Measurements from ENCODE around the gene SRI. TPM values are rescaled to one million over a fixed set of nuclear protein-coding genes. Genes with fewer than 3 reads are reported as not detected.

Gene SRI
- total and polyA plus RNA-seq, 2 experiments from 2014 or later, result 116 to 228 TPM

DNA sequence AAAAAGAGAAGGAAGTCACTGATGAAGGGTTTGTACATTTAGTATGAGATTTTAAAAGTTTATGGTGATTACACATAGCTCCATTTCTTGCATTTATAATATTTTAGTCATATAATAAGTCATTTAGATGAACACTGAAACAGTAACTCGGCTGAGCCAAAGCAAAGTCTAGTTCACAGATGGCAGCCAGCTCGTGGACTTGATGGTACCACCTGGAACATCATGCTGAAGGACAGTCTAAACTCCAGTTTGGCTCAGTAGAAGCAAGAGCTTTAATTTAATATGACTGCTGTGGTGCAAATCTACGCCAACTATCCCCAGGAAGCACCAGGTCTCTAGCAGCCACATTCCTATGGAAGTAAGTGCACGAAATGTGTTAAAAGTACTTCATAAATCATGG is 16.4 kb downstream of the SRI start:
- Histone ChIP-seq H3K27ac (no peak overlapping the region), H3K27me3 (no peaks in the 10 kb centered on the region), H2AFZ (no peak overlapping the region), H3K36me3 (replicated peaks; ENCODE audit: insufficient read depth, low read depth) (no peaks in the 10 kb centered on the region), H4K20me1 (ENCODE audit: insufficient read depth, poor library complexity, severe bottlenecking) (no peaks in the 10 kb centered on the region), H3K9me3 (ENCODE audit: low read depth) (no peaks in the 10 kb centered on the region), H3K4me1 (ENCODE audit: insufficient read depth) (no peaks in the 10 kb centered on the region), H3K4me3 (no peak overlapping the region), H3K9me2 (replicated peaks; ENCODE audit: insufficient read depth) (no peaks in the 10 kb centered on the region), H3K4me2 (no peak overlapping the region), H3K79me2 (no peaks in the 10 kb centered on the region)
- no peak for DNase-seq (ENCODE audit: low spot score)
- TF ChIP-seq, protein P1, sequence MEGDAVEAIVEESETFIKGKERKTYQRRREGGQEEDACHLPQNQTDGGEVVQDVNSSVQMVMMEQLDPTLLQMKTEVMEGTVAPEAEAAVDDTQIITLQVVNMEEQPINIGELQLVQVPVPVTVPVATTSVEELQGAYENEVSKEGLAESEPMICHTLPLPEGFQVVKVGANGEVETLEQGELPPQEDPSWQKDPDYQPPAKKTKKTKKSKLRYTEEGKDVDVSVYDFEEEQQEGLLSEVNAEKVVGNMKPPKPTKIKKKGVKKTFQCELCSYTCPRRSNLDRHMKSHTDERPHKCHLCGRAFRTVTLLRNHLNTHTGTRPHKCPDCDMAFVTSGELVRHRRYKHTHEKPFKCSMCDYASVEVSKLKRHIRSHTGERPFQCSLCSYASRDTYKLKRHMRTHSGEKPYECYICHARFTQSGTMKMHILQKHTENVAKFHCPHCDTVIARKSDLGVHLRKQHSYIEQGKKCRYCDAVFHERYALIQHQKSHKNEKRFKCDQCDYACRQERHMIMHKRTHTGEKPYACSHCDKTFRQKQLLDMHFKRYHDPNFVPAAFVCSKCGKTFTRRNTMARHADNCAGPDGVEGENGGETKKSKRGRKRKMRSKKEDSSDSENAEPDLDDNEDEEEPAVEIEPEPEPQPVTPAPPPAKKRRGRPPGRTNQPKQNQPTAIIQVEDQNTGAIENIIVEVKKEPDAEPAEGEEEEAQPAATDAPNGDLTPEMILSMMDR (IDR thresholded peaks at IDR 0.05; ENCODE audit: poor library complexity), result no peak
- WGBS (ENCODE audit: low lambda C conversion rate, missing lambda C conversion rate), result over 99% methylated on average over 4 of the region's 4 CpGs

DNA sequence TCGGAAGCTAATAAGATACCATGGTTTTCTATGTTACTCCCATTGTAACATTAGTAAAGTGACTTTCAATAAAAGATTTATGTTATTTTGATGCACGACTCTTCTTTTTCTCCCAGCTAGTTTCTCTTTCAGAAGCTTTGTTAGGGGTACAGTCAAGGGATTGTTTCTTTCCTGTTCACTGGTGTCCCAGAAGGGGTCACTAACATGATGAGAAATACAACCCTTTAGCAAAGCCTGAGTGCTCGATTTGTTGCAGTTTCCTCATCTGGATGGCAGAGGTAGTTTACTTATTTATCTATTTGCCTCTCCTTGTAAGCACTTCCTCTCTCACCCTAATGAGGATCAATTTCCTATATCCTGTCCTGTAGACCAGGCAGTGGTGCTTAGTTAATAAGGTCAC is 17.0 kb downstream of the SRI start:
- H3K36me3 ChIP-seq (replicated peaks; ENCODE audit: insufficient read depth, low read depth), result no peaks in the 10 kb centered on the region
- no peak overlapping the region for H3K4me3 ChIP-seq
- 88% methylated on average over 3 of the region's 3 CpGs for WGBS (ENCODE audit: low lambda C conversion rate, missing lambda C conversion rate)

DNA sequence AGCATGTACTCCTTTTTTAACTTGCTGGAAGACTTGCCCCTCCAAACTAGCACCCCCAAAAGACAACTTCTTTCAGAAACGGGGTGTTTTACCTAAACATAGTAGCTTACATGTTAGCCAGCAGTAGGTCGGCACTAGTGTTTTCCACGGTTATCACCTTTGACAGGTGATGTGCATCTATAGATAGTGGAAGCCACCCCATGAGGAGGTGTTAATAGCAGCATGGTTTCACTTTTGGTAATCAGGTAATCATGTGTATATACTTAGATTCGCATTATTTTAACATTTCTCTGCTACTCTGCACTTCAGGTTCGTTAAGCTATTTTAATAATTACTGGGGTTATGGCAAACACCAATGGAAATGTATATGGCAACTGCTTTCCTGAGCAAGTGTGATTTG is 17.6 kb downstream of the SRI start:
- H3K27me3 ChIP-seq, result no peaks in the 10 kb centered on the region
- WGBS (ENCODE audit: low lambda C conversion rate, missing lambda C conversion rate), result 80% methylated on average over 5 of the region's 5 CpGs
- H2AFZ ChIP-seq, result no peak overlapping the region
- H3K36me3 ChIP-seq (replicated peaks; ENCODE audit: insufficient read depth, low read depth), result no peaks in the 10 kb centered on the region
- no peaks in the 10 kb centered on the region for H3K79me2 ChIP-seq
- H3K4me1 ChIP-seq (ENCODE audit: insufficient read depth), result no peaks in the 10 kb centered on the region
- no peaks in the 10 kb centered on the region for H3K9me2 ChIP-seq (replicated peaks; ENCODE audit: insufficient read depth)
- TF ChIP-seq, protein P1 (IDR thresholded peaks at IDR 0.05; ENCODE audit: poor library complexity), result no peak
- no peak for TF ChIP-seq EZH2 (IDR thresholded peaks at IDR 0.05; ENCODE audit: borderline replicate concordance)
- no peak for TF ChIP-seq EZH2phosphoT487 (IDR thresholded peaks at IDR 0.05; ENCODE audit: low read depth, severe bottlenecking, unreplicated experiment)
- no peaks in the 10 kb centered on the region for H3K9me3 ChIP-seq (ENCODE audit: low read depth)
- no peak overlapping the region for H3K4me2 ChIP-seq
- no peak overlapping the region for H3K4me3 ChIP-seq
- no peaks in the 10 kb centered on the region for H4K20me1 ChIP-seq (ENCODE audit: insufficient read depth, poor library complexity, severe bottlenecking)
- H3K27ac ChIP-seq, result no peak overlapping the region
- no peak for DNase-seq (ENCODE audit: low spot score)

More for the DNA sequence above, 17.0 kb downstream of the SRI start:
- Histone ChIP-seq H3K27ac (no peak overlapping the region), H4K20me1 (ENCODE audit: insufficient read depth, poor library complexity, severe bottlenecking) (no peaks in the 10 kb centered on the region), H3K27me3 (no peaks in the 10 kb centered on the region), H3K4me1 (ENCODE audit: insufficient read depth) (no peaks in the 10 kb centered on the region), H3K9me2 (replicated peaks; ENCODE audit: insufficient read depth) (no peaks in the 10 kb centered on the region), H3K4me2 (no peak overlapping the region), H2AFZ (no peak overlapping the region), H3K9me3 (ENCODE audit: low read depth) (no peaks in the 10 kb centered on the region), H3K79me2 (no peaks in the 10 kb centered on the region)
- TF ChIP-seq EZH2phosphoT487 (IDR thresholded peaks at IDR 0.05; ENCODE audit: low read depth, severe bottlenecking, unreplicated experiment), result no peak
- TF ChIP-seq, protein P1 (IDR thresholded peaks at IDR 0.05; ENCODE audit: poor library complexity), result no peak
- no peak for TF ChIP-seq EZH2 (IDR thresholded peaks at IDR 0.05; ENCODE audit: borderline replicate concordance)
- DNase-seq (ENCODE audit: low spot score), result no peak

DNA sequence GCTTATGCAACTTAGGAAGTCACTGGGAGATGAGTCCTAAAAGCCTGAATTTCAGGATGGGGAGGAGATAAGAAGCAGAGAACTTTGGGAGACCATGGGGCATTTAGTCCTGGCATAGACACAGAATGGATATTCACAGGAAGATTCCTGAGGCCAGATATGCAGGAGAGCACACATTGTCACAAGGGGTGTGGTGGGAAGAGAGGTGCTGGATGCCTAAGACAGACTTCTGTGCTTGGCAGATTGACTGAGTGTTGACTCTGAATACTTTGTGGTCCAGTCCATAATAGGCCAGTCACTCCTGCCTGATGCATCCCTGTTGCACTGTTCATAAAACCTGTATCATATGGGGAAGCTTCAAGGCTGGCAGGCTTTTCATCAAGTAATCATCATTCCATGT is 18.5 kb downstream of the SRI start:
- H3K9me3 ChIP-seq (ENCODE audit: low read depth), result no peaks in the 10 kb centered on the region
- no peak overlapping the region for H2AFZ ChIP-seq
- no peaks in the 10 kb centered on the region for H3K79me2 ChIP-seq
- no peak overlapping the region for H3K4me3 ChIP-seq
- DNase-seq (ENCODE audit: low spot score), result no peak
- no peaks in the 10 kb centered on the region for H3K9me2 ChIP-seq (replicated peaks; ENCODE audit: insufficient read depth)
- H3K4me1 ChIP-seq (ENCODE audit: insufficient read depth), result no peaks in the 10 kb centered on the region
- no peaks in the 10 kb centered on the region for H3K36me3 ChIP-seq (replicated peaks; ENCODE audit: insufficient read depth, low read depth)
- H3K4me2 ChIP-seq, result no peak overlapping the region
- no peak overlapping the region for H3K27ac ChIP-seq
- TF ChIP-seq EZH2phosphoT487 (IDR thresholded peaks at IDR 0.05; ENCODE audit: low read depth, severe bottlenecking, unreplicated experiment), result no peak
- TF ChIP-seq, protein P1 (IDR thresholded peaks at IDR 0.05; ENCODE audit: poor library complexity), result no peak
- no peaks in the 10 kb centered on the region for H3K27me3 ChIP-seq
- no peaks in the 10 kb centered on the region for H4K20me1 ChIP-seq (ENCODE audit: insufficient read depth, poor library complexity, severe bottlenecking)
